HepG2 (cell line): Measurements from ENCODE around the gene MICAL1. TPM values are rescaled to one million over a fixed set of nuclear protein-coding genes. Genes with fewer than 3 reads are reported as not detected.

Experiments
- CBX2 ChIP-seq, 2 experiments: fragments of 200-600 bp in 1 of 2; sonication (generic); formaldehyde crosslinking in 1 of 2; IDR thresholded peaks; 2 replicates each; pipeline versions ENCODE4 v1.7.0 to v1.8.1; 2018 to 2022; ENCODE audit warnings: low read depth in 2 of 2, low read length in 1 of 2, mild to moderate bottlenecking in 1 of 2, missing genetic modification reagents in 1 of 2
- MTA3 ChIP-seq: sonication (generic); formaldehyde crosslinking; IDR thresholded peaks from 2 replicates; pipeline ENCODE4 v1.4.0; 2020; ENCODE audit warnings: missing genetic modification reagents
- NFE2L2 ChIP-seq: fragments of 150-350 bp; IDR thresholded peaks from 2 replicates; pipeline ENCODE4 v1.6.1; 2014; ENCODE audit warnings: low read length
- SP2 ChIP-seq: sonication (generic); formaldehyde crosslinking; IDR thresholded peaks from 2 replicates; pipeline ENCODE4 v1.5.1; 2020; ENCODE audit warnings: mild to moderate bottlenecking, missing genetic modification reagents
- ZBTB43 ChIP-seq: sonication (generic); formaldehyde crosslinking; conservative IDR thresholded peaks from 2 replicates; pipeline ENCODE4 v1.4.0; 2020; ENCODE audit warnings: missing genetic modification reagents
- polyA plus RNA-seq, 8 experiments: library from polyadenylated mRNA; depleted of rRNA in 3 of 8; stranded (reverse) in 7 of 8; unstranded in 1 of 8; fragments of >200 nt; fragmentation: Illumina TruSeq in 4 of 8; extraction: Trizol in 4 of 8; gene quantifications; 2 replicates each; pipeline versions ENCODE4 v1.2.1 to v1.2.3, GENCODE V29; 2011 to 2016; ENCODE audit warnings: low read depth in 4 of 8, missing spikeins in 1 of 8, mixed read lengths in 1 of 8; ENCODE audit not compliant: insufficient read depth in 1 of 8
- total RNA-seq, 5 experiments: library from RNA; depleted of rRNA; stranded (reverse); fragments of >200 nt; fragmentation: Illumina TruSeq; extraction: Trizol; gene quantifications; 2 replicates each; pipeline ENCODE4 v1.2.3, GENCODE V29; 2016; ENCODE audit warnings: low read depth in 1 of 5
- TF ChIP-seq, protein P1 (sequence below): sonication (generic); formaldehyde crosslinking; IDR thresholded peaks from 2 replicates; pipeline ENCODE4 v1.4.0; 2020; ENCODE audit warnings: missing genetic modification reagents
- TF ChIP-seq, protein P2 (sequence below): sonication (generic); formaldehyde crosslinking; IDR thresholded peaks from 2 replicates; pipeline ENCODE4 v1.4.0; 2020; ENCODE audit warnings: missing genetic modification reagents; ENCODE audit errors: not compliant biosample characterization

The MICAL1 gene
- total and polyA plus RNA-seq, 2 of the 13 experiments (the other 11 are each of a cell fraction or from before 2014, with no cell fraction given): 6.9 to 39.0 TPM

- TF ChIP-seq ZBTB43 (CRISPR knock-in tag) (no peak), NFE2L2 (no peak), MTA3 (CRISPR knock-in tag) (no peak), CBX2 (IDR thresholded peaks at IDR 0.05; ENCODE audit: low read depth, low read length) (no peak), CBX2 (CRISPR knock-in tag; IDR thresholded peaks at IDR 0.05; ENCODE audit: low read depth) (no peak), SP2 (no peak)
- TF ChIP-seq, protein P1, sequence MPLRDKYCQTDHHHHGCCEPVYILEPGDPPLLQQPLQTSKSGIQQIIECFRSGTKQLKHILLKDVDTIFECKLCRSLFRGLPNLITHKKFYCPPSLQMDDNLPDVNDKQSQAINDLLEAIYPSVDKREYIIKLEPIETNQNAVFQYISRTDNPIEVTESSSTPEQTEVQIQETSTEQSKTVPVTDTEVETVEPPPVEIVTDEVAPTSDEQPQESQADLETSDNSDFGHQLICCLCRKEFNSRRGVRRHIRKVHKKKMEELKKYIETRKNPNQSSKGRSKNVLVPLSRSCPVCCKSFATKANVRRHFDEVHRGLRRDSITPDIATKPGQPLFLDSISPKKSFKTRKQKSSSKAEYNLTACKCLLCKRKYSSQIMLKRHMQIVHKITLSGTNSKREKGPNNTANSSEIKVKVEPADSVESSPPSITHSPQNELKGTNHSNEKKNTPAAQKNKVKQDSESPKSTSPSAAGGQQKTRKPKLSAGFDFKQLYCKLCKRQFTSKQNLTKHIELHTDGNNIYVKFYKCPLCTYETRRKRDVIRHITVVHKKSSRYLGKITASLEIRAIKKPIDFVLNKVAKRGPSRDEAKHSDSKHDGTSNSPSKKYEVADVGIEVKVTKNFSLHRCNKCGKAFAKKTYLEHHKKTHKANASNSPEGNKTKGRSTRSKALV (CRISPR knock-in tag): no peak
- TF ChIP-seq, protein P2, sequence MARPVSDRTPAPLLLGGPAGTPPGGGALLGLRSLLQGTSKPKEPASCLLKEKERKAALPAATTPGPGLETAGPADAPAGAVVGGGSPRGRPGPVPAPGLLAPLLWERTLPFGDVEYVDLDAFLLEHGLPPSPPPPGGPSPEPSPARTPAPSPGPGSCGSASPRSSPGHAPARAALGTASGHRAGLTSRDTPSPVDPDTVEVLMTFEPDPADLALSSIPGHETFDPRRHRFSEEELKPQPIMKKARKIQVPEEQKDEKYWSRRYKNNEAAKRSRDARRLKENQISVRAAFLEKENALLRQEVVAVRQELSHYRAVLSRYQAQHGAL (CRISPR knock-in tag): no peak
Observed at GRCh38 chr6:109480993-109481480, 25.5 kb upstream of the MICAL1 start (continued).
